Measurements from ENCODE around the gene KAT8. TPM values are rescaled to one million over a fixed set of nuclear protein-coding genes. Genes with fewer than 3 reads are reported as not detected.

Gene KAT8
- total RNA-seq, 6 experiments from 2014 or later = 20.4 to 29.9 (median 25.2) TPM

- Histone ChIP-seq H3K4me3 (no peak within 1 kb of the TSS), H3K36me3 (peaks cover 0 to 70% (median 31%) of the 10 kb centered on the region in 4 donors), H3K27ac (no peak within 1 kb of the TSS), H3K9me3 (no peaks in the 10 kb centered on the region), H3K27me3 (no peaks in the 10 kb centered on the region), H3K4me1 (peaks cover 0 to 9% (median 0%) of the 10 kb centered on the region in 4 donors)
- no peak for ATAC-seq
- TF ChIP-seq, protein P1, sequence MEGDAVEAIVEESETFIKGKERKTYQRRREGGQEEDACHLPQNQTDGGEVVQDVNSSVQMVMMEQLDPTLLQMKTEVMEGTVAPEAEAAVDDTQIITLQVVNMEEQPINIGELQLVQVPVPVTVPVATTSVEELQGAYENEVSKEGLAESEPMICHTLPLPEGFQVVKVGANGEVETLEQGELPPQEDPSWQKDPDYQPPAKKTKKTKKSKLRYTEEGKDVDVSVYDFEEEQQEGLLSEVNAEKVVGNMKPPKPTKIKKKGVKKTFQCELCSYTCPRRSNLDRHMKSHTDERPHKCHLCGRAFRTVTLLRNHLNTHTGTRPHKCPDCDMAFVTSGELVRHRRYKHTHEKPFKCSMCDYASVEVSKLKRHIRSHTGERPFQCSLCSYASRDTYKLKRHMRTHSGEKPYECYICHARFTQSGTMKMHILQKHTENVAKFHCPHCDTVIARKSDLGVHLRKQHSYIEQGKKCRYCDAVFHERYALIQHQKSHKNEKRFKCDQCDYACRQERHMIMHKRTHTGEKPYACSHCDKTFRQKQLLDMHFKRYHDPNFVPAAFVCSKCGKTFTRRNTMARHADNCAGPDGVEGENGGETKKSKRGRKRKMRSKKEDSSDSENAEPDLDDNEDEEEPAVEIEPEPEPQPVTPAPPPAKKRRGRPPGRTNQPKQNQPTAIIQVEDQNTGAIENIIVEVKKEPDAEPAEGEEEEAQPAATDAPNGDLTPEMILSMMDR (IDR thresholded peaks at IDR 0.05) = no peak
- TF ChIP-seq POLR2A (IDR thresholded peaks at IDR 0.05) = no peak
- DNase-seq = no peak
- intact Hi-C loops (cut with DNase I) = loop anchor here in 1 of 2 donors (10.0 kb wide), 1 partner anchor 104 kb away; the partner anchor contains the start of gene HSD3B7
- WGBS (ENCODE audit: insufficient coverage, low coverage, low lambda C conversion rate, missing lambda C conversion rate) = 54% methylated on average over 3 of the region's 15 CpGs
Observed at GRCh38 chr16:31088459-31089183, 28.8 kb upstream of the KAT8 start, which contains the start of gene PRSS53. Gene PRSS53 (minus strand): TSS chr16:31088943. CDS start chr16:31088809, 134 bp downstream.

- ATAC-seq (no peak), DNase-seq (no peak)
- intact Hi-C loops (cut with DNase I) = loop anchor here in 1 of 2 donors (10.0 kb wide), 1 partner anchor 104 kb away; the partner anchor contains the start of gene HSD3B7
- no peak overlapping the region for H3K4me3 ChIP-seq
- H3K36me3 ChIP-seq = peaks cover 0 to 65% (median 29%) of the 10 kb centered on the region in 4 donors
- H3K9me3 ChIP-seq = no peaks in the 10 kb centered on the region
- TF ChIP-seq, protein P1 (IDR thresholded peaks at IDR 0.05) = no peak
- TF ChIP-seq POLR2A (IDR thresholded peaks at IDR 0.05) = no peak
- H3K4me1 ChIP-seq = peaks cover 0 to 9% (median 0%) of the 10 kb centered on the region in 4 donors
- H3K27ac ChIP-seq = no peak overlapping the region
- H3K27me3 ChIP-seq = no peaks in the 10 kb centered on the region
- no CpG with 5 or more reads among the region's 8 CpGs for WGBS (ENCODE audit: insufficient coverage, low coverage, low lambda C conversion rate, missing lambda C conversion rate)
Observed at GRCh38 chr16:31089199-31089598, 28.3 kb upstream of the KAT8 start.

DNA sequence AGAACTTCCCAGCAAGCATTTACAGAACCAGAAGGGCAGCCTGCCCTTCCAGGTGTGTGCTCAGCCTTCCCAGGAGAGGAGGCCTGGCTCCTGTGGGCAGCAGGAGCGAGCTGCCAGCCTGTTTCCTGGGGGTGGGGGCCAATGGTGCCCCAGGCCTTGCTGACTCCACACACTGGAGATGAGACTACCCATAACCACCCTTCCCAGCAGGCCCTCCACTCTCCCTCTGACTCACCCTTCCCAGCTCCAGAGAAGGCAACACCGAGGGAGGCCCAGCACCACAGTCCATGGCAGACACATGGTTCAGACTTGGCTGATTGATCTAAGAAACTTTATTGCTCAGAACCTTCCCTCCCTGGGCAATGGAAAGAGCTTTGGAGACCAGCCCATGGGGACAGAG, 26.9 kb upstream of the KAT8 start:
- no peak overlapping the region for H3K27ac ChIP-seq
- WGBS (ENCODE audit: insufficient coverage, low coverage, low lambda C conversion rate, missing lambda C conversion rate) = 78% methylated on average over 1 of the region's 2 CpGs
- intact Hi-C loops (cut with DNase I) = loop anchor here in 1 of 2 donors (5.0 kb wide), 1 partner anchor 108 kb away; no protein-coding TSS in a partner anchor
- H3K36me3 ChIP-seq = peaks cover 0 to 54% (median 24%) of the 10 kb centered on the region in 4 donors
- no peaks in the 10 kb centered on the region for H3K27me3 ChIP-seq
- TF ChIP-seq POLR2A (IDR thresholded peaks at IDR 0.05) = no peak
- TF ChIP-seq, protein P1 (IDR thresholded peaks at IDR 0.05) = no peak
- no peak for DNase-seq
- no peaks in the 10 kb centered on the region for H3K9me3 ChIP-seq
- H3K4me1 ChIP-seq = peaks cover 0 to 15% (median 0%) of the 10 kb centered on the region in 4 donors
- H3K4me3 ChIP-seq = no peak overlapping the region
- no peak for ATAC-seq

DNA sequence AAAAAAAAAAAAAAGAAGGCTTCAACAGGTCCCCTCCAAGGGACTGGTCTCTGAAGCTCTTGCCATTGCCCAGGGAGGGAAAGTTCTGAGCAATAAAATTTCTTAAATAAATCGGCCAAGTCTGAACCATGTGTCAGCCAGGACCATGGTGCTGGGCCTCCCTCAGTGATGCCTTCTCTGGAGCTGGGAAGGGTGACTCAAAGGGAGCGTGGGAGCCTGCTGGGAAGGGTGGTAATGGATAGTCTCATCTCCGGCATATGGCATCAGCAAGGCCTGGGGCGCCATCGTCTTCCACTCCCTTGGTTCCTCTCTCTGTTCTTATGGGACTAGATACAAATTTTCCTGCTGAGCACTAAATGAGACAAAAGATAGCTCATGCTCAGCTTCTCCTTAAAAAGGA, 25.1 kb upstream of the KAT8 start:
- ATAC-seq (no peak), DNase-seq (no peak)
- Histone ChIP-seq H3K4me1 (peaks cover 0 to 15% (median 0%) of the 10 kb centered on the region in 4 donors), H3K9me3 (no peaks in the 10 kb centered on the region), H3K36me3 (peaks cover 0 to 40% (median 22%) of the 10 kb centered on the region in 4 donors), H3K4me3 (peak overlapping the region in 1 of 3 donors; percentile 96), H3K27me3 (no peaks in the 10 kb centered on the region), H3K27ac (no peak overlapping the region)
- no peak for TF ChIP-seq POLR2A (IDR thresholded peaks at IDR 0.05)
- TF ChIP-seq, protein P1 (IDR thresholded peaks at IDR 0.05) = no peak
- WGBS (ENCODE audit: insufficient coverage, low coverage, low lambda C conversion rate, missing lambda C conversion rate) = 85% methylated on average over 2 of the region's 5 CpGs
- intact Hi-C loops (cut with DNase I) = loop anchor here in 1 of 2 donors (5.0 kb wide), 1 partner anchor 110 kb away; no protein-coding TSS in a partner anchor
